ENCODE results near the gene MGAT4D.

The MGAT4D gene

DNA sequence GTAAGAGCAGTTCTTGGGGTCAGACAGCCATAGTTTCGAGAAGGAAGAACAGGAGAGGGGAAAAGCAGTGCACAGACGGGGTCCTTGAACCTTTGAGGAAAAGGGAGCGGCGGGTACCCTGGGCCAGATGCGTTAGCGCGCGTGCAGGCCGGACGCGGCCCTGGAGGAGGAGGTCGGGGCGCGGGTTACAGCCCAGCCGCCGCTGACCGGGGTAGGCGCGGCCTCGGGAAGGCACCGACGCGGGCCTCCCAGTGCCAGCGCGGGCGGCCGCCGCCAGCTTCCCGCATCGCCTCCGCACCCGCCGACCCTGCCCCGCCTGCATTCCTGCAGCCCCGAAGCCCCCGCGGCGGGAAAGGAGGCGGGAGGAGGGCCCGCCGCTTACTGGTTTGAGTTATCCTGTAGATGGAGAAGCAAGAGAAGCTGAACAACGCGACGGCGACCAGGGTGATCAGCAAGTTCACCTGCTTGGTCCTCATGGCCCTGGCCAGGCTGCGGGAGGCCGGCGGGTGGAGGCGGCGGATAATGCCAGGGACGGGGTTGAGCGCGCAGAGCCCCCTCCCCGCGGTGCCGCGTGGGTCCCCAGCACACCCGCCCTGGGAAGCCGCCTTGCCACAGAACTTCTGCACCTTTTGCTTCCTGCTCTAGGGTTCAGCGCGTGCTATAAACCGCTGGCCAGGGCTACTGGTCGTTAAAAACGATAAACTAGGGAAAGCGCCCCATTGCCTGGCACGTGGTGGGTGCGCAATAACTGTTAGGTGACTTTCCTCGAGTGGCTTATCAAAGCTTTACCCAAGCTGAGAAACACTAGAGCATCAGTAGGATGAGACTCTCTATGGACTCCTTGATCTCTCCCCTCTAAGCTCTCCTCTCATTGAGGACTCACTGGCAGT, at the start of gene MGAT4D:
TSS of gene MGAT4D (minus strand) at position 547 of the 890 bp plus-strand sequence. CDS start at position 476, 71 bp downstream.
- H3K4me3 ChIP-seq (ENCODE audit: low read depth, low read length) = no peak within 1 kb of the TSS
- TF ChIP-seq, protein P1, sequence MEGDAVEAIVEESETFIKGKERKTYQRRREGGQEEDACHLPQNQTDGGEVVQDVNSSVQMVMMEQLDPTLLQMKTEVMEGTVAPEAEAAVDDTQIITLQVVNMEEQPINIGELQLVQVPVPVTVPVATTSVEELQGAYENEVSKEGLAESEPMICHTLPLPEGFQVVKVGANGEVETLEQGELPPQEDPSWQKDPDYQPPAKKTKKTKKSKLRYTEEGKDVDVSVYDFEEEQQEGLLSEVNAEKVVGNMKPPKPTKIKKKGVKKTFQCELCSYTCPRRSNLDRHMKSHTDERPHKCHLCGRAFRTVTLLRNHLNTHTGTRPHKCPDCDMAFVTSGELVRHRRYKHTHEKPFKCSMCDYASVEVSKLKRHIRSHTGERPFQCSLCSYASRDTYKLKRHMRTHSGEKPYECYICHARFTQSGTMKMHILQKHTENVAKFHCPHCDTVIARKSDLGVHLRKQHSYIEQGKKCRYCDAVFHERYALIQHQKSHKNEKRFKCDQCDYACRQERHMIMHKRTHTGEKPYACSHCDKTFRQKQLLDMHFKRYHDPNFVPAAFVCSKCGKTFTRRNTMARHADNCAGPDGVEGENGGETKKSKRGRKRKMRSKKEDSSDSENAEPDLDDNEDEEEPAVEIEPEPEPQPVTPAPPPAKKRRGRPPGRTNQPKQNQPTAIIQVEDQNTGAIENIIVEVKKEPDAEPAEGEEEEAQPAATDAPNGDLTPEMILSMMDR (IDR thresholded peaks at IDR 0.05; ENCODE audit: insufficient read depth, low read length, missing control alignments) = no peak
- ChIA-PET POLR2A (no interaction called here), CTCF (interaction anchor here (1.7 kb wide), 1 partner anchor 26 kb away, joined by 8 read pairs; the partner anchor contains the start of gene ELMOD2)
- no peak for DNase-seq (ENCODE audit: low read depth, low spot score)

DNA sequence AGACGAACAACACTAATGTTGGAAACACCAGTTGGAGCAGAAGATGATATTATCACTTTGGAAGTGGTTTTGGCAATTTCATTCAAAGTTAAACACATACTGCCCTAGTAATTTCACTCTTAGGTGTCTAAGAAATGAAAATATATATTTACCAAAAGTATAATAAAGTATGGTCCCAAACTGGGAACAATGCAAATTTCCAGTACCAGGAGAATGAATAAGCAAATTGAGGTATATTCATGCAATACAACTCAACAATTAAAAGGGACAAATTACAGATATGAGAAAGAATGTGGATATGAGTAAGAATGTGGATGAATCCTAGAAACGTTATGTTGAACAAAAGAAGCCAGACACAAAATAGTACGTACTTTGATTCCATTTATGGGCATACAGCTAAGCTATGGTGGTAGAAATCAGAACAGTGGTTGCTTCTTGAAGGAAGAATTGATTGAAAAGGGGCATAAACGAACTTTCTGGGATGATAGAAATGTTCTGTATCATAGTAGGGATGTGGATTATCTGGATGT, 35.9 kb upstream of the MGAT4D start:
- DNase-seq (ENCODE audit: low read depth, low spot score) = no peak
- ChIA-PET CTCF (interaction anchor here (1.9 kb wide), 1 partner anchor 9 kb away, joined by 11 read pairs; the partner anchor contains the start of gene ELMOD2), POLR2A (interaction anchor here (2.5 kb wide), 1 partner anchor 10 kb away, joined by 8 read pairs; the partner anchor contains the start of gene ELMOD2)
- no peak overlapping the region for H3K4me3 ChIP-seq (ENCODE audit: low read depth, low read length)
- TF ChIP-seq, protein P1 (IDR thresholded peaks at IDR 0.05; ENCODE audit: insufficient read depth, low read length, missing control alignments) = no peak

DNA sequence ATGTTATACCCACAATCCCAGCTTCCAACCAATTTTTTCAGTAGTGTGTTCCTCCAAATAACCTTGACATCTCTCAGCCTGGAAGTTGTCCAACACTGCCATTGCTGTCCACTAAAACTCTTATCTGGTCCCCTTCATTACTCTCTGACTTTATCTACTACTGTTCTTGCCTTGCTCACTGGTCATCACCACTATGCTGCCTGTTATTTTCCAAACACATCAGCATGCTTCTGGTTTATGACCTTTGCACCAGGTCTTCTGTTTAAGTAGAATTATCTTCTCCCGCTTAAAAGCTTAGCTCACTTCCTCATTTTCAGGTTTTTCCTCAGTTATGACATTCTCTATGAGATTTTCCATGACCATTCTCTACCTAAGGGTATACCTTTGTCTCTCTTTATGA, 31.3 kb upstream of the MGAT4D start:
- ChIA-PET POLR2A (no interaction called here), CTCF (interaction anchor here (0.9 kb wide), 1 partner anchor 169 kb away, joined by 3 read pairs; no protein-coding TSS in a partner anchor)
- TF ChIP-seq, protein P1 (IDR thresholded peaks at IDR 0.05; ENCODE audit: insufficient read depth, low read length, missing control alignments) = no peak
- no peak overlapping the region for H3K4me3 ChIP-seq (ENCODE audit: low read depth, low read length)
- DNase-seq (ENCODE audit: low read depth, low spot score) = no peak

DNA sequence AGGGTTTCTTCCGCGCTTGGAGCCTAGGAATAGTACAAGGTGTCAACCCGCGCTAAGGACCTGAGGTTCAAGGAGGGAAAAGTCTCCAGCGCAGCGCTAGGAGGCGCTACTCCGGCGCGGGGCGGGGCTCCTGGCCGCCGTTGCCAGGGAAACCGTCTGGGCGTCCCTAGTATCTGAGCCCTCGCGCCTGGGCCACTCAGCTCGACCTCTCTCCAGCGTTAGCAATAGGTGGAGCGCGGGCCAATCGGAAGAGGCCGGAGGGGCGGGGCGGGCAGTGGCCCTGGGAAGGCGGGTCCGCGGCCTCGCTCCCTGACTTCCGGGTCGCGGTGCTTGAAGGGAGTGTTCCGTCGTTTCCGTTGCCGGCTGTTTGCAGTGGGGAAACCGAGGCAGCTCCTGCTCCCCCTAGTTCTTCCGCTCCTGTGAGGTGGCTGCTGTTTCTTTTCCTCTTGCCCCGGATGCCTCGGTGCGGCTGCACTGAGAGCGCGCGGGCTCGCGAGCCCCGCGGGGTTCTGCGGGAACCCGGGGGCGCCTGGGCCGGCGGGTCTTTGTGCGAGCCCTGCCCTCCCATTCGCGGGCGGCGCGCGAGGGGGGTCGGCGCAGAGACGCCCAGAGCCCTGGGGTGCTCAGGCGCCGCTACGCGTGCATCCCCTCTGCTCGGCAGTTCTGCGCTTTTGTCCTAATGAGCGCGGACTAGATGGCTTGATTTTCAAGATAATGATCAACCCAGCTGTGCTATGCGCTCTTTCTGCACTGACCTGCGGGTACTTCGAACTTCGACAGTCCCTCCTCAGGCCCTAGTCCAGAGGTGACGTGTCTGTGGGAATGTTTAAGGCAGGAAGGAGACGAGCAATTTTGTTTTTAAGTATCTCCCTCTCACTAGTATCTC, 26.0 kb upstream of the MGAT4D start, which contains the start of gene ELMOD2:
TSS of gene ELMOD2 (plus strand) at position 312 of the 886 bp plus-strand sequence. CDS start 1,261 bp downstream, outside the sequence.
- TF ChIP-seq, protein P1 (IDR thresholded peaks at IDR 0.05; ENCODE audit: insufficient read depth, low read length, missing control alignments) = peak; percentile 94
- peak within 1 kb of the TSS; percentile 86 for H3K4me3 ChIP-seq (ENCODE audit: low read depth, low read length)
- CTCF ChIA-PET = interaction anchor here (0.8 to 2.4 kb wide), 14 partner anchors 9 to 511 kb away, joined by 3 to 24 read pairs (median 4); no protein-coding TSS in a partner anchor
- DNase-seq (ENCODE audit: low read depth, low spot score) = peak; percentile 65
- POLR2A ChIA-PET = interaction anchor here (0.9 to 1.7 kb wide), 3 partner anchors 10 to 151 kb away, joined by 3 to 8 read pairs (median 3); partner anchors contain the start of gene SCOC

DNA sequence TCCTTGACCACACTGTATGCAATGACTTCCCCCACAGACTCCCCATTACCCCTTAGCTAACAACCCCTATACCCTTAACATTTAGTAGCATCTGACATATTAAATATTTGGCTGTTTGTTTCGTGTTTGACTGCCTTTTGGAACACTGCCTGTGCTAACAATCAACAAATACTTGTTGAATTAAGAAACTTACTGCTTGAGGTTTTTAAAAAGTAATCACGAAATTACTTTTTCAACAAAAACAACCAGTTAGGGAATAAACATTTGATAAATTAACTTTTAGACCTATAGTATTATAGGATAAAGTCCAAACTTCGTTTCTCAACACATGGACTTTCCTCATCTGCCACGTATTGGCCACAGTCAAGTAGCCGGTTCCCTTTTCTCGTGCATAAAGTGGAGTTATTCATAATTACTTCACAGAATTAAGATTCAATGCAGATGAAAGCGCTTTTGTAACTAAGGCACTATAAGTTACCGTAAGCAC, 25.3 kb upstream of the MGAT4D start:
- POLR2A ChIA-PET = interaction anchor here (0.9 to 1.7 kb wide), 3 partner anchors 11 to 150 kb away, joined by 3 to 8 read pairs (median 3); partner anchors contain the start of gene SCOC
- DNase-seq (ENCODE audit: low read depth, low spot score) = no peak
- CTCF ChIA-PET = interaction anchor here (0.8 to 2.4 kb wide), 10 partner anchors 9 to 329 kb away, joined by 3 to 24 read pairs (median 5); no protein-coding TSS in a partner anchor
- peak overlapping the region; percentile 57 for H3K4me3 ChIP-seq (ENCODE audit: low read depth, low read length)
- TF ChIP-seq, protein P1 (IDR thresholded peaks at IDR 0.05; ENCODE audit: insufficient read depth, low read length, missing control alignments) = no peak

Data from AG04449 (cell line).